ENCODE data around the gene ZNF438. TPM values are rescaled to one million over a fixed set of nuclear protein-coding genes. Genes with fewer than 3 reads are reported as not detected.

Gene ZNF438
- total RNA-seq, 6 experiments from 2014 or later, result 3.0 to 4.6 (median 3.9) TPM

DNA sequence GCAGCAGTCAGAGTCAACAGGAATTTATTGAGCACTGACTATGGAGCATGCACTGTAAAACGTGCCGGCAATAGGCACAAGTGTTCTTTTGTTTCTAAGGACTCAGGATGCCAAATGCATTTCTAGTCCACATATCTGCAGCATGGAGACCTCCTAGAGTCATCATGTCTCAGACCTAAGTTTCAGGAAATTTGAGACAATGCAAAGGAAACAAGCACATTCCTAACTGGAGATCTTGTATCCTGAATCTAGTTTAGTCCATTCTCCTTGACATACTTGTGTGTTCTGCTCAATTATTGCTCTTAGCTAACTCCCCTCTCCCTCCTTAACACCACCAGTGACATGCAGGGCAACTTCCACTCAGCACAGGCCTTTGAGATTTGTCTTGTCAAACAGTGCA lies 173.2 kb downstream of the ZNF438 start:
- Mint-ChIP-seq H3K9me3 (no peaks in the 10 kb centered on the region), H3K27me3 (ENCODE audit: insufficient read depth) (no peaks in the 10 kb centered on the region; the same call in 1 of the 2 replicates), H3K36me3 (ENCODE audit: low read depth) (no peaks in the 10 kb centered on the region), H3K27ac (no peak overlapping the region; the same call in 1 of the 2 replicates), H3K4me3 (no peak overlapping the region), H3K4me1 (ENCODE audit: low read depth) (peaks cover 50% of the 10 kb centered on the region)
- TF ChIP-seq, protein P1, sequence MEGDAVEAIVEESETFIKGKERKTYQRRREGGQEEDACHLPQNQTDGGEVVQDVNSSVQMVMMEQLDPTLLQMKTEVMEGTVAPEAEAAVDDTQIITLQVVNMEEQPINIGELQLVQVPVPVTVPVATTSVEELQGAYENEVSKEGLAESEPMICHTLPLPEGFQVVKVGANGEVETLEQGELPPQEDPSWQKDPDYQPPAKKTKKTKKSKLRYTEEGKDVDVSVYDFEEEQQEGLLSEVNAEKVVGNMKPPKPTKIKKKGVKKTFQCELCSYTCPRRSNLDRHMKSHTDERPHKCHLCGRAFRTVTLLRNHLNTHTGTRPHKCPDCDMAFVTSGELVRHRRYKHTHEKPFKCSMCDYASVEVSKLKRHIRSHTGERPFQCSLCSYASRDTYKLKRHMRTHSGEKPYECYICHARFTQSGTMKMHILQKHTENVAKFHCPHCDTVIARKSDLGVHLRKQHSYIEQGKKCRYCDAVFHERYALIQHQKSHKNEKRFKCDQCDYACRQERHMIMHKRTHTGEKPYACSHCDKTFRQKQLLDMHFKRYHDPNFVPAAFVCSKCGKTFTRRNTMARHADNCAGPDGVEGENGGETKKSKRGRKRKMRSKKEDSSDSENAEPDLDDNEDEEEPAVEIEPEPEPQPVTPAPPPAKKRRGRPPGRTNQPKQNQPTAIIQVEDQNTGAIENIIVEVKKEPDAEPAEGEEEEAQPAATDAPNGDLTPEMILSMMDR (IDR thresholded peaks at IDR 0.05), result no peak
- no peak for DNase-seq

DNA sequence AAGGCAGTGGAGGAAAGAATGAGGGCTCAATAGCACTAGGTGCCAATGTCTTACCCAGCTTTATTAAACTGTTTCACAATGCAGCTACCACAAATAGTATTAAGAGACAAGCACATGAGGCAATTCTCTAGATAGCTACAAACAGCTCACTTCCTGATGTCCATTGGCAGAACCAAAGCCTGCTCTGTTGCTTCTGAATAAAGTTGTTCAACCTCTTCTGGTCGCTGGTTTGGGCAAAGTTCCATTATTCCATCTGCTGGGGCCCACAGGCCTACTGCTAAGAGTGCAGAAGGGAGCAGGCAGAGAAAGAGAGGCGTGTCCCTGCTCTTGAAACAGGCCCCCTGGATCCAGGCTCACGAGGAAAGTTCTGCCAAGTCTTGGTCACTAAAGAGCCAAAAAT lies 173.9 kb downstream of the ZNF438 start:
- H3K9me3 Mint-ChIP-seq, result no peaks in the 10 kb centered on the region
- DNase-seq, result no peak
- H3K27ac Mint-ChIP-seq, result peak overlapping the region; percentile 11; the same call in 1 of the 2 replicates
- H3K4me3 Mint-ChIP-seq, result no peak overlapping the region
- TF ChIP-seq, protein P1 (IDR thresholded peaks at IDR 0.05), result no peak
- H3K4me1 Mint-ChIP-seq (ENCODE audit: low read depth), result peaks cover 43% of the 10 kb centered on the region
- no peaks in the 10 kb centered on the region for H3K36me3 Mint-ChIP-seq (ENCODE audit: low read depth)
- H3K27me3 Mint-ChIP-seq (ENCODE audit: insufficient read depth), result no peaks in the 10 kb centered on the region; the same call in 1 of the 2 replicates

DNA sequence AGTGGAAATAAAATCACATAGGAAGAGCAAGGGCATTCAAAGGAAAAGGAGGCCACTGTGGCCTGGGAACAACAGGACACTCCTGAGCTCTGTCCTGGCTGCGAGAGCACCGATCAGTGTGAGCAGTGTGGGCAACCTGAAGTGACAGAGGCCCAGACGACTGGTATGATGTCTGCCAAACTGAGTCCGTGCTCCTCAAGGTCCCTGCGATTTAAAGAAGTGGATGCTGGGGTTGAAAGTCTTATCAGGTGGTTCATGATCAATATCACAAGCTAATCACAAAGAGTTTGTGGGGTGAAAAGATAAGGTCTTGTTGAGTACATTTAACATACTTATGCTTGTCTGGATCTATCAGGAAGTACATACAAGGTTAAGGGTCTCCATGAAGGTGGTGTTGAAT lies 176.5 kb downstream of the ZNF438 start:
- no peak for DNase-seq
- no peaks in the 10 kb centered on the region for H3K27me3 Mint-ChIP-seq (ENCODE audit: insufficient read depth)
- H3K4me1 Mint-ChIP-seq (ENCODE audit: low read depth), result peaks cover 26% of the 10 kb centered on the region
- no peak overlapping the region for H3K27ac Mint-ChIP-seq
- H3K9me3 Mint-ChIP-seq, result no peaks in the 10 kb centered on the region
- no peak overlapping the region for H3K4me3 Mint-ChIP-seq
- TF ChIP-seq, protein P1 (IDR thresholded peaks at IDR 0.05), result no peak
- no peaks in the 10 kb centered on the region for H3K36me3 Mint-ChIP-seq (ENCODE audit: low read depth)

DNA sequence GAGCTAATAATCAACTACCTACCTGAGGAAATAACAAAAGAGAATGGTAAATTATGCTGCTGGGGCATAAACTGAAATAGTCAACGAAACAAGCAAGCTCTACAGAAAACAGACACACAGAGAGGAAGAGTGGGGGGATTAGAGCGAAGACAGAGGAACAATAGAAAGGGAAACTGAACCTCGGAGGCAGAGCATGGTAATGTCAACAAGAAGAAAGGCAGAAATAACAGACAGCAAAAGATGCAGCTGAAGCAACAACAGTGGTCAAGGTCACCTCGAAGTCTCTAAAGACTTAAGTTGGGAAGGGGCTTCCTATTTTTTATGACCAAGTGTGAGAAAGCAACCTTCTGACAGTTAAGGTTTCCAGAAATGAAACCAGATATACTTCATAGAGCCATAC lies 177.0 kb downstream of the ZNF438 start:
- no peaks in the 10 kb centered on the region for H3K36me3 Mint-ChIP-seq (ENCODE audit: low read depth)
- no peak for DNase-seq
- TF ChIP-seq, protein P1 (IDR thresholded peaks at IDR 0.05), result no peak
- peaks cover 22% of the 10 kb centered on the region for H3K4me1 Mint-ChIP-seq (ENCODE audit: low read depth)
- H3K27me3 Mint-ChIP-seq (ENCODE audit: insufficient read depth), result no peaks in the 10 kb centered on the region
- no peak overlapping the region for H3K27ac Mint-ChIP-seq
- H3K4me3 Mint-ChIP-seq, result no peak overlapping the region
- H3K9me3 Mint-ChIP-seq, result no peaks in the 10 kb centered on the region

DNA sequence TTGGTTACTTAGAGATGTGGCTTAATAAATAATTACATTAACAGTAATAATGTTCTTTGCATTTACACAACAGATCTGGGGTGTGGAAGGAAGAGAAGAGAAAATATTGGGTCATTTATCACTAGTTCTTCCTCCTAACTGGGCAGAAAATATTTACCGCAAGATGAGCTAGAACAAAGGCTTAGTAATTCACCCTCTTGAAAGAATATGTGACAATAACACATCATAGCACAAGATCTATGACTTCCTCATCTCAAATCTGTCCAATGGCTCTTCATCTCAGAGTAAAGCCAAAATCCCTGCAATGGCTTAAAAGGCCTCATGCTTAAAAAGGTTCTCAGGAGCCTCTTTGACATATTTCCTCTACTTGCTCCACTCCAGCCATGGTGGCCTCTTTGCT lies 178.6 kb downstream of the ZNF438 start:
- Mint-ChIP-seq H3K27me3 (ENCODE audit: insufficient read depth) (no peaks in the 10 kb centered on the region), H3K27ac (no peak overlapping the region), H3K4me3 (no peak overlapping the region), H3K36me3 (ENCODE audit: low read depth) (peaks cover 4% of the 10 kb centered on the region; the same call in 1 of the 2 replicates), H3K4me1 (ENCODE audit: low read depth) (peaks cover 11% of the 10 kb centered on the region), H3K9me3 (no peaks in the 10 kb centered on the region)
- no peak for DNase-seq
- TF ChIP-seq, protein P1 (IDR thresholded peaks at IDR 0.05), result no peak

DNA sequence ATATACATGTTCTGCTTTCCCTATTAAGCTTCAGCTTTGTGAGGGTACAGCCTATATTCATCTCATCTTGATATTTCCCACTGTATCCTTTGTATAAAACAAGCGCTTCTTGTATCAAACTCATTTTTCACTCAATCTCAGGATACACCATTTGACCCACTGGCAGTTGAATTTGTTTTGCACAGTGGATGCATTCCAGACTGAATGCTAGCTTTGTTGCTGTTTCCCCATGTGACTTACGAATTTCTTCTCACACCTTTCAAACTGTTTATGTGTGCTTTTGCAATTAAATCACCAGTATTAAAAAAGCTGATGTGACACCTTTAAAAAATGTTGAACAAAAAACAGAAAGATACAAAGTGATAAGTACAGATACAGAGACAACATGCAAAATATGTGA lies 180.9 kb downstream of the ZNF438 start:
- Mint-ChIP-seq H3K27me3 (ENCODE audit: insufficient read depth) (no peaks in the 10 kb centered on the region), H3K27ac (no peak overlapping the region), H3K36me3 (ENCODE audit: low read depth) (peaks cover 4% of the 10 kb centered on the region; the same call in 1 of the 2 replicates), H3K4me3 (no peak overlapping the region), H3K4me1 (ENCODE audit: low read depth) (0 out of 2 replicates have a peak, but pooled peaks cover 5% of the 10 kb centered on the region), H3K9me3 (no peaks in the 10 kb centered on the region)
- no peak for DNase-seq
- TF ChIP-seq, protein P1 (IDR thresholded peaks at IDR 0.05), result no peak

Data from HFFc6 (cell line).